K562 treated with DMSO at 1 percent for 48 hours (cell line): ENCODE results near the gene SLC39A2. TPM values are rescaled to one million over a fixed set of nuclear protein-coding genes. Genes with fewer than 3 reads are reported as not detected.

Source experiments
- total RNA-seq: library from RNA; unstranded; fragments of 300-600 nt; gene quantifications from 2 replicates; pipeline ENCODE4 v1.2.3, GENCODE V29; 2022; ENCODE audit warnings: low replicate concordance; ENCODE audit errors: extremely low read depth

SLC39A2 gene, protein sequence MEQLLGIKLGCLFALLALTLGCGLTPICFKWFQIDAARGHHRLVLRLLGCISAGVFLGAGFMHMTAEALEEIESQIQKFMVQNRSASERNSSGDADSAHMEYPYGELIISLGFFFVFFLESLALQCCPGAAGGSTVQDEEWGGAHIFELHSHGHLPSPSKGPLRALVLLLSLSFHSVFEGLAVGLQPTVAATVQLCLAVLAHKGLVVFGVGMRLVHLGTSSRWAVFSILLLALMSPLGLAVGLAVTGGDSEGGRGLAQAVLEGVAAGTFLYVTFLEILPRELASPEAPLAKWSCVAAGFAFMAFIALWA
- not detected in 2 replicates for total RNA-seq

DNA sequence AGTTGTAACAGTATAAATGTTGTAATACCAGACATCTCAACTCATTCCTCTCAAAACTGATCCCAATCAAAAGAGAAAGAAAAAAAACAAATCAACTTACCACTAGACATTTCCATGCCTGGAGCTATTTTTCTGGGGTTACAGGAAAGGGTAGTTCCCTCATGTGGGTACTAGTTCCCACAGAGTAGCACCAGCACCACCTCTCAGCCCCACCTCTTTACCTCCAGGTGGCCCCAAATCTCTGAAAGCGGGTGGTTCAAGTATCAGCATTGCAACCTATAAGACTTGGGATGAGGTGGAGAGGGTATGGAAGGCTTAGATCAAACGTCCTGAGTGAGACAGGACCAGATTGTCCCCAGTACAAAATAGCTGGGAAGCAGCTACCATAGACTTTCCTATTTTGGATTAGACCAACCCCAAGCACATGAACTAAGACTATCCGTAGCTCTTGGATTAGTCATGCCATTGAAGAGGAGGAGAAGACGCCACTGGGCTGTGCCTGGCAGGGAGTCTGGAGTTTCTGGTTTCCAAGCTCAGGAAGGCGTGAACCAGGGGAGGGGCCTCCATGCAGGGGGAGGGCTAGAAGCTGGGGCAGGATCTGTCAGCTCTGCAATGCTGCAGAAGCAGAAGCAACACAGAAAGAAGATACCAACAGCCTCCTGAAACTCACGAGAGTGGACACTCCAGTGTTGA lies at the start of gene SLC39A2:
SLC39A2 (plus strand) TSS at position 620 of the 693 bp plus-strand sequence. CDS start 154 bp downstream, outside the sequence.

DNA sequence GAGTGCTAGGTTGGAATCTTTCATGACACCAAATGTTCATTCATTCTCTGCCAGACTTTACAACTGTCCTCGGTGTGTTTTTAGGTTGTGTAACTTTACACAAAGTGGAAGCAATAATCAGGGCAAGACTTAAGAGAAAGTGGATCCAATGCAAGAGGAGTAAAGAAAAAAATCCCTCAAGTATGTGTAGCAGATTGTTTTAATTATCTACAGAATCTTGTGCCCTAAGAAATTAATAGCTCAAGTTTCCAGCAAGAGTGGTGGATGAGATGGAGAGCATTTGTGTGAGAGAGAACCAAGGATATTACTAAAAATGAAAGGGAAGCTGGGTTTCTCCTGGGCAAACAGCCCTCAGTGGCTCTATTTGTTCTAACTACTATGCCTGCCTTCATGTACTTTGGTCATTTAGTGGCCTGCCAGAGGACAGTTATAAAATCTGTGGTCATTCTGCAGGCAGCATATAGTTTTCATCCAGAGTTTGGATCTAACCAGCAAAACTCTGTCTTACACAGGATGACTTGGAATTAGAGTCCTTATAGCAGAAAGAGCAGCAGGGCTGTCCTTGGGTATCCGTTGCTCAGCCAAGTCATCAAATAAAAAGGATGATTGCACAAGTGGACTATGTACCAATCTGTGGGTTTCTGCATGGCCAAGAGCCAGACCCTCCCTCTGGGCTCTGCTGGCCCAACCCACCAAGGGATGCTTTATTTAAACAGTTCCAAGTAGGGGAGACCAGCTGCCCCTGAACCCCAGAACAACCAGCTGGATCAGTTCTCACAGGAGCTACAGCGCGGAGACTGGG lies 44.2 kb upstream of the SLC39A2 start, which contains the start of gene RNASE2:
RNASE2 (plus strand) TSS at position 752 of the 802 bp plus-strand sequence. CDS start 285 bp downstream, outside the sequence.

DNA sequence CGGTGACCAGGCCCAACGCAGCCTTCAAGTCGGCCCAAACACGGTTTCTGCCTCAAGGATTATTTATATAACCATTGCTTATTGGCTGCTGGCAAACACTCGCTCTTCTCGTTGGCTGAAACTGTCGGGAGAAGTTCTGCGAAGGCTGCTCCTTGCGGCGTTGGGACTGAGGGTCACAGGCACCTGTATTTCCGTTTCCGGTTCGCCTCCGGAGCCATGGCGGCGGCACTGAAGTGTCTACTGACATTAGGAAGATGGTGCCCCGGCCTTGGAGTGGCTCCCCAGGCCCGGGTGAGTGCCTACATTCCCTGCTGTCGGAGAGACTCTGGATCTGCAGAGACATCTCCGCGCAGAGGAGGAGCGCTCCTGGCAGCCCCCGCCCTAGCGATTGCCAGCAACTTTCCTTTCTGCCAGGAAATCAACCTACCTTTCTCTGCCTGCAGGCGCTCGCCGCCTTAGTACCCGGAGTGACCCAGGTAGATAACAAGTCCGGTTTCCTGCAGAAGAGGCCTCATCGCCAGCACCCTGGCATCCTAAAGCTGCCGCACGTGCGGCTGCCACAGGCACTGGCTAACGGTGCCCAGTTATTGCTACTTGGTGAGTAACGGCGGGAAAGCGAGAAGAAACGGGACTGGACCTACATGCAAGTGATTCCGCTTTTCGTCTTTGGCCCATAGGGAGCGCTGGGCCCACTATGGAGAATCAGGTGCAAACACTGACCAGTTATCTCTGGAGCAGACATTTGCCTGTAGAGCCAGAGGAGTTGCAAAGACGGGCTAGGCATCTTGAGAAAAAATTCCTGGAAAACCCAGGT lies 9.1 kb upstream of the SLC39A2 start, which contains the start of gene METTL17:
METTL17 (plus strand) TSS at position 194 of the 814 bp plus-strand sequence; CDS start at position 217, 23 bp downstream.

DNA sequence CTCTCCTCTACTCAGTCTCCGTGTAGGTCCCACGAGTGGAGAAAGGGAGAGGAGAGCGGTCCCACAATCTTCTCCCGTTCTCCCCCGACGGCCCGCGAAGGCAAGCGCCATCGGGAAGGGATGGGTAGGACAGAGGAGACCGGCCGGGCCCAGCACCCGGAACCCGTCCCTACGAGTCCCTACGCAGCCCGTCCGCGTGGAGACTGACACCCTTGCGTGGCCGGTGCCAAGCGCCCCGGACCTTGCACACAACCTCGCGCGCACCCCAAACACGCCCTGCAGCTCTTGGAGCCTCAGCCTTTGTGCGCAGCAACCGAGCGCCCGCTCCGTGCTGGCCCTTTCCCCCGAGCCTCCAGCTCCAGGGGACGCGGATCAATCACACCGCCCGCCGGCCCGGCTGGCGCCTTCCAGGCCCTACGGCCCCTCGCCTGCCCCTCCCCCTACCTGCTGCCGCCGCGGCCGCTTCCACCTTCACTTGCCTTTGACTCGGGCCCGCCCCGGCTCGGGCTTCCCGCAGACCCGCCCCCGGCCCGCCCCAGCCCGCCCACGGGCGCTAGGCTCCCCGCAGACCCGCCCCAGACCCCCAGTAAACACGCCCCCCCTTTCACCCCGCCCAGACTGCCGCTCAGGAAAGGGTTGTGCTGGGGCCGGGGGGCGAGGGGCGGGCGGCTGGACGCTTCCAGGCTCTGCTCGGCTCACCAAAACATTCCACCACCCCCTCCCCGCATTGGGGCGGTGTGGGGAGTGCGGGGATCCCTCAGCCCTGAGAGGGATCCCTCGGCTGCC lies 25.7 kb downstream of the SLC39A2 start, which contains the start of gene NDRG2:
NDRG2 (minus strand) TSS at position 477 of the 786 bp plus-strand sequence. CDS start 1,746 bp downstream, outside the sequence.

DNA sequence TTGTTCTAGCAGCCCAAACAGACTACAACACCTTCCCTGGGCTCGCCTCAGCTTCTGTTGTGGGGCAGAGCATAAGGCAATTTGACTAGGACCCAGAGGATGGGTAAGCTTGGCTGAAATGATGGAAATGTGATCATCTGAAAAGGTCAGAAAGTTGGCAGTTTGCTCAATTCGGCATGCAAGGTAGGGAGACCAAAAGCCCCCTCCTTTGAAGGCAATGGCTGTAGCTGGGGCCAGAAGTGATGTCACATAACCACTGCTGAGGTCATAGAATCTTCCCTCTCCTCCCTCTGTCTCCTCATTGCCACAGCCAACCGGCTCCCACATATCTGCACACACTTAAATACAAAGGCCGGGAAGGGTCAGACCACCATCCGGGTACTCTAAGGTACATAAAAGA lies 30.8 kb downstream of the SLC39A2 start, which contains the start of gene TPPP2:
TPPP2 (plus strand) TSS at position 301 of the 400 bp plus-strand sequence. CDS start 365 bp downstream, outside the sequence.

DNA sequence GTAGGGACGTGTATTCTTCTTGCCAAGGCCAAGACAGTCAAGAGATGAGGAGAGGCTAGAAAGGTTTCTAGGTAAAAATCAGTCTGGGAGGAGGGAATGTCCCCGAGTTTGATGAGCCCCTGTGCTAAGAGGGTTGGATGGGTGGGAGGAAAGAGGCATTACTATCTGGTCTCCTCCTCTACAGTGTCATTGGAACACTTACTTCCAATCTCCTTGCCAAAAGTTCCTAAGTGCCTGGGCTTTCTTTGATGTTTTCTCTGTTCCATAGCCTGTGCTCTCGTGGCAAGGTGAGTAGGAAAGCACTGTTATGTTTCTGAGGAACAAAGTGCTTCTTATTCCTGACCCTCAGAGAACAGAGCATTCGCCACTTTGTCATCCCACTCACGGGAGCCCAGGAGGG lies 35.6 kb downstream of the SLC39A2 start, which contains the start of gene RNASE13:
RNASE13 (minus strand) TSS at position 101 of the 400 bp plus-strand sequence. CDS start 519 bp downstream, outside the sequence.

DNA sequence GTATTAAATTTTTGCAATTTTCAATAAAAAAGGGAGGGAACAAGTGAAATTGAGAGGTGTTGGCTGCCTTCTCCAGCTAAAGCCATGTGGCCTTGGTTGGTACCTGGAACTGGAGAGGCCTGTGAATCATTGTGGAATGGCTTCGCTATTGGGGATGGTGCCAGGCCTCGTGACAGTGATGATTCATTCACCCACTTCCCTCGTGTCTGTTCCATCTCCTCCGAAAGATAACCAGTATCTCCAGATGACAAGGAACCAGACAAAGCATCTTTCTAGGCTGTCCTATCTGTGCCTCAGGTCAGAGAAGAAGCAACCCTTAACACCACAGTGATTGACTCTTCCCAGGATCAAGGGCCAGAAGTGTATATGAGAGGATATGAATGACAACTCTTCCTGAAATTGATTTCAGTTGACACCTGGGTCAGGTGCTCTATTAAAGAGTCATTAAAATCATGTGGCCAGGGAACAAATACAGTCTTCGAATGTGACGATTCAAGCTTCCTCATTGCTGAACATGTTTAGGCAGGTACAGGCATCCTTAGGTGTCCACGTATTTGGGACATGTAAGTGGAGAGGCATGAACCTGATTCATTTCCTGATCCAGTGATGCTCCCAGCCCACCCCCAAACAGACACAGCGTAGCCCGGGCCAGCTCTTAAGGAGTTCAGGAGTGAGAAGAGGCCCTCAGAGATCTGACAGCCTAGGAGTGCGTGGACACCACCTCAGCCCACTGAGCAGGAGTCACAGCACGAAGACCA lies 42.8 kb downstream of the SLC39A2 start, which contains the start of gene RNASE7:
RNASE7 (plus strand) TSS at position 687 of the 758 bp plus-strand sequence. CDS start 631 bp downstream, outside the sequence.

Other genes with a start within 250 kb of the SLC39A2 start
- gene EDDM3B, start 230.9 kb upstream of the SLC39A2 start, total RNA-seq, result not detected in 2 replicates
- gene RNASE6, start 218.0 kb upstream of the SLC39A2 start, total RNA-seq, result not detected in 2 replicates
- gene RNASE1, start 196.4 kb upstream of the SLC39A2 start, total RNA-seq, result not detected in 2 replicates
- not detected in 2 replicates for gene RNASE3, start 107.9 kb upstream of the SLC39A2 start, total RNA-seq
- not detected in 2 replicates for gene RNASE2, start 43.8 kb upstream of the SLC39A2 start, total RNA-seq
- gene METTL17, start 9.3 kb upstream of the SLC39A2 start, total RNA-seq, result not detected in 2 replicates
- gene NDRG2, start 25.8 kb downstream of the SLC39A2 start, total RNA-seq, result not detected in 2 replicates
- gene TPPP2, start 30.9 kb downstream of the SLC39A2 start, total RNA-seq, result not detected in 2 replicates
- not detected in 2 replicates for gene RNASE13, start 35.5 kb downstream of the SLC39A2 start, total RNA-seq
- not detected in 2 replicates for gene RNASE7, start 43.1 kb downstream of the SLC39A2 start, total RNA-seq
- not detected in 2 replicates for gene RNASE8, start 58.5 kb downstream of the SLC39A2 start, total RNA-seq
- gene ARHGEF40, start 71.0 kb downstream of the SLC39A2 start, total RNA-seq, result not detected in 2 replicates
- gene ZNF219, start 99.4 kb downstream of the SLC39A2 start, total RNA-seq, result not detected in 2 replicates
- not detected in 2 replicates for gene TMEM253, start 101.8 kb downstream of the SLC39A2 start, total RNA-seq
- not detected in 2 replicates for gene OR5AU1, start 156.8 kb downstream of the SLC39A2 start, total RNA-seq